GM12878 (cell line): ENCODE data around the gene CREB3L4. TPM values are rescaled to one million over a fixed set of nuclear protein-coding genes. Genes with fewer than 3 reads are reported as not detected.
A peak's percentile ranks its signal among the peaks of the same experiment; 100 is the strongest.

ENCODE experiments used
- CREB1 ChIP-seq: IDR thresholded peaks from 2 replicates; pipeline ENCODE4 v1.6.1; 2012; ENCODE audit warnings: low read depth, mild to moderate bottlenecking, inconsistent platforms
- CUX1 ChIP-seq: IDR thresholded peaks from 2 replicates; pipeline ENCODE4 v1.6.1; 2012; ENCODE audit warnings: improper control_type of control experiment, low read depth, low read length; ENCODE audit not compliant: insufficient replicate concordance
- DPF2 ChIP-seq: fragments of 450-650 bp; IDR thresholded peaks from 2 replicates; pipeline ENCODE4 v1.6.1; 2017; ENCODE audit warnings: mild to moderate bottlenecking
- FOXK2 ChIP-seq: fragments of 450-650 bp; IDR thresholded peaks from 2 replicates; pipeline ENCODE4 v1.6.1; 2017; ENCODE audit warnings: mild to moderate bottlenecking, moderate library complexity
- HCFC1 ChIP-seq: fragments of 150-350 bp; IDR thresholded peaks from 2 replicates; pipeline ENCODE4 v1.6.1; 2014; ENCODE audit warnings: low read length
- HDGF ChIP-seq: fragments of 450-650 bp; IDR thresholded peaks from 2 replicates; pipeline ENCODE4 v1.6.1; 2016; ENCODE audit warnings: antibody characterized with exemption
- NFYA ChIP-seq: IDR thresholded peaks from 2 replicates; pipeline ENCODE4 v1.6.1; 2011; ENCODE audit warnings: low read depth, mild to moderate bottlenecking, low read length, improper control_type of control experiment, borderline replicate concordance
- PAX8 ChIP-seq: fragments of 450-650 bp; IDR thresholded peaks from 2 replicates; pipeline ENCODE4 v1.6.1; 2017; ENCODE audit warnings: mild to moderate bottlenecking, moderate library complexity
- SKIL ChIP-seq: fragments of 450-650 bp; IDR thresholded peaks from 2 replicates; pipeline ENCODE4 v1.6.1; 2017; ENCODE audit warnings: mild to moderate bottlenecking, low read depth, inconsistent platforms; ENCODE audit not compliant: poor library complexity, severe bottlenecking
- ZNF384 ChIP-seq: IDR thresholded peaks from 2 replicates; pipeline ENCODE4 v1.6.1; 2012; ENCODE audit warnings: low read depth, mild to moderate bottlenecking, low read length, improper control_type of control experiment, borderline replicate concordance
- polyA plus RNA-seq, 11 experiments: library from polyadenylated mRNA; depleted of rRNA in 4 of 11; unstranded in 6 of 11; stranded (reverse) in 5 of 11; fragments of >200 nt; fragmentation: Nextera tagmentation in 4 of 11; fragmentation: Illumina TruSeq in 1 of 11; extraction: Ambion mirVana in 4 of 11; extraction: Trizol in 1 of 11; gene quantifications; 1 replicate in 1 of 11; 2 replicates in 10 of 11; pipeline versions ENCODE4 v1.2.1 to v1.2.3, GENCODE V29; 2011 to 2016; ENCODE audit warnings: inconsistent platforms in 2 of 11, missing spikeins in 2 of 11, low read depth in 1 of 11
- total RNA-seq, 4 experiments: library from RNA; depleted of rRNA in 3 of 4; stranded (reverse); fragments of >200 nt in 3 of 4; fragmentation: Illumina TruSeq in 1 of 4; extraction: Trizol in 1 of 4; gene quantifications; 2 replicates each; pipeline versions ENCODE4 v1.2.1 to v1.2.3, GENCODE V29; 2013 to 2021
- TF ChIP-seq, protein P1 (sequence below): fragments of 450-650 bp; formaldehyde crosslinking; IDR thresholded peaks from 2 replicates; pipeline ENCODE4 v1.5.0; 2022; ENCODE audit warnings: mild to moderate bottlenecking, missing genetic modification characterization
- TF ChIP-seq, protein P2 (sequence below): IDR thresholded peaks from 2 replicates; pipeline ENCODE4 v1.6.1; 2011; ENCODE audit warnings: low read depth, low read length, improper control_type of control experiment, borderline replicate concordance
- TF ChIP-seq, protein P3 (sequence below): fragments of 450-650 bp; IDR thresholded peaks from 2 replicates; pipeline ENCODE4 v1.6.1; 2018; ENCODE audit warnings: mild to moderate bottlenecking, low read depth, moderate library complexity; ENCODE audit not compliant: partially characterized antibody

CREB3L4 gene
- total and polyA plus RNA-seq, 10 of the 15 experiments (the other 5 are each of a cell fraction or from before 2014, with no cell fraction given): 9.7 to 14.0 (median 12.1) TPM

DNA sequence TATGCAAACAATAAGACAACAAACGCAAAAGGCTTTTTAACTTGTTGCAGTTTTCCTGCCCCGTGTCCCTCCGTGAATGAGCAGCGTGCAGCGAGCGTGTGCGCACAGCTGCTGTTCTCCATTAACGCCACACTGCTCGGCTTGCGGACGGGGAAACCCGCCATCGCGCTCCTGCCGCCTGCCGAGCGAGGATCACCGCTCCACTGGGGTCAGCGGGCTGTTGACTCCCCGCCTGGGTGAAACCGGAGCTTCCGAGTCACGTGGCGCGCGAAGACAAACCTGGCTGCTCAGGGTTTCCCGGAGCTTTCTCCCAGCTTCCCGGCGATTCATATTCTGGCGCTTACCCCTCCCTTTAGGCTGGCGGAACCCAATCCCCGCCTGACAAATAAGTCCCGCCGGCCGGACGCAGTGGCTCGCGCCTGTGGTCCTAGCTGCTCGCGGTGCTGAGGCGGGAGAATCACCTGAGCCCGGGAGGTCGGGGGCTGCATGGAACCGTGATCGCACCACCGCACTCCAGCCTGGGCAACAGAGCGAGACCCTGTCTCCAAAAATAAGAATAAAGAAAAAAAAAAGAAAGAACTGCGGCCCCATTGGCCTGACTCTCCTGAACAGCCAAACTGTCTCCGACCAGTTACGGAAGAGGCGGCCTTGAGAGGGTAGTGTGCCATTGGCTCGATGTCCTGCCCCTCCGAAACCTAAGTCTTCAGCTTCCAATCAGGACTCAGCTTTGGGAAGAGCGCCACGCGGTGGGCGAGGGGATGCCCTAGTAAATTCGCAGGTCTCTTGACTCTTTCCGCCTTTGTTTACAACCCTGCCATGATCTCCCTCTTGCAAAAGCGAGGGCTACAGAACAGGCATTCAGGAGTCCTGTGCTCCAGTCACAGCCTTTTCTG lies at the start of gene CREB3L4 (continued):
- TF ChIP-seq CUX1: no peak
- peak; percentile 87 for TF ChIP-seq FOXK2
- no peak for TF ChIP-seq CREB1
- TF ChIP-seq, protein P1, sequence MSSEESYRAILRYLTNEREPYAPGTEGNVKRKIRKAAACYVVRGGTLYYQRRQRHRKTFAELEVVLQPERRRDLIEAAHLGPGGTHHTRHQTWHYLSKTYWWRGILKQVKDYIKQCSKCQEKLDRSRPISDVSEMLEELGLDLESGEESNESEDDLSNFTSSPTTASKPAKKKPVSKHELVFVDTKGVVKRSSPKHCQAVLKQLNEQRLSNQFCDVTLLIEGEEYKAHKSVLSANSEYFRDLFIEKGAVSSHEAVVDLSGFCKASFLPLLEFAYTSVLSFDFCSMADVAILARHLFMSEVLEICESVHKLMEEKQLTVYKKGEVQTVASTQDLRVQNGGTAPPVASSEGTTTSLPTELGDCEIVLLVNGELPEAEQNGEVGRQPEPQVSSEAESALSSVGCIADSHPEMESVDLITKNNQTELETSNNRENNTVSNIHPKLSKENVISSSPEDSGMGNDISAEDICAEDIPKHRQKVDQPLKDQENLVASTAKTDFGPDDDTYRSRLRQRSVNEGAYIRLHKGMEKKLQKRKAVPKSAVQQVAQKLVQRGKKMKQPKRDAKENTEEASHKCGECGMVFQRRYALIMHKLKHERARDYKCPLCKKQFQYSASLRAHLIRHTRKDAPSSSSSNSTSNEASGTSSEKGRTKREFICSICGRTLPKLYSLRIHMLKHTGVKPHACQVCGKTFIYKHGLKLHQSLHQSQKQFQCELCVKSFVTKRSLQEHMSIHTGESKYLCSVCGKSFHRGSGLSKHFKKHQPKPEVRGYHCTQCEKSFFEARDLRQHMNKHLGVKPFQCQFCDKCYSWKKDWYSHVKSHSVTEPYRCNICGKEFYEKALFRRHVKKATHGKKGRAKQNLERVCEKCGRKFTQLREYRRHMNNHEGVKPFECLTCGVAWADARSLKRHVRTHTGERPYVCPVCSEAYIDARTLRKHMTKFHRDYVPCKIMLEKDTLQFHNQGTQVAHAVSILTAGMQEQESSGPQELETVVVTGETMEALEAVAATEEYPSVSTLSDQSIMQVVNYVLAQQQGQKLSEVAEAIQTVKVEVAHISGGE (CRISPR knock-in tag): no peak
- peak; percentile 91 for TF ChIP-seq ZNF384
- no peak; the same call in 1 of the 2 replicates for TF ChIP-seq HCFC1
- TF ChIP-seq, protein P2, sequence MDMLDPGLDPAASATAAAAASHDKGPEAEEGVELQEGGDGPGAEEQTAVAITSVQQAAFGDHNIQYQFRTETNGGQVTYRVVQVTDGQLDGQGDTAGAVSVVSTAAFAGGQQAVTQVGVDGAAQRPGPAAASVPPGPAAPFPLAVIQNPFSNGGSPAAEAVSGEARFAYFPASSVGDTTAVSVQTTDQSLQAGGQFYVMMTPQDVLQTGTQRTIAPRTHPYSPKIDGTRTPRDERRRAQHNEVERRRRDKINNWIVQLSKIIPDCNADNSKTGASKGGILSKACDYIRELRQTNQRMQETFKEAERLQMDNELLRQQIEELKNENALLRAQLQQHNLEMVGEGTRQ: peak; percentile 57
- no peak for TF ChIP-seq PAX8
- peak; percentile 65 for TF ChIP-seq SKIL
- TF ChIP-seq NFYA: peak; percentile 91
- TF ChIP-seq, protein P3, sequence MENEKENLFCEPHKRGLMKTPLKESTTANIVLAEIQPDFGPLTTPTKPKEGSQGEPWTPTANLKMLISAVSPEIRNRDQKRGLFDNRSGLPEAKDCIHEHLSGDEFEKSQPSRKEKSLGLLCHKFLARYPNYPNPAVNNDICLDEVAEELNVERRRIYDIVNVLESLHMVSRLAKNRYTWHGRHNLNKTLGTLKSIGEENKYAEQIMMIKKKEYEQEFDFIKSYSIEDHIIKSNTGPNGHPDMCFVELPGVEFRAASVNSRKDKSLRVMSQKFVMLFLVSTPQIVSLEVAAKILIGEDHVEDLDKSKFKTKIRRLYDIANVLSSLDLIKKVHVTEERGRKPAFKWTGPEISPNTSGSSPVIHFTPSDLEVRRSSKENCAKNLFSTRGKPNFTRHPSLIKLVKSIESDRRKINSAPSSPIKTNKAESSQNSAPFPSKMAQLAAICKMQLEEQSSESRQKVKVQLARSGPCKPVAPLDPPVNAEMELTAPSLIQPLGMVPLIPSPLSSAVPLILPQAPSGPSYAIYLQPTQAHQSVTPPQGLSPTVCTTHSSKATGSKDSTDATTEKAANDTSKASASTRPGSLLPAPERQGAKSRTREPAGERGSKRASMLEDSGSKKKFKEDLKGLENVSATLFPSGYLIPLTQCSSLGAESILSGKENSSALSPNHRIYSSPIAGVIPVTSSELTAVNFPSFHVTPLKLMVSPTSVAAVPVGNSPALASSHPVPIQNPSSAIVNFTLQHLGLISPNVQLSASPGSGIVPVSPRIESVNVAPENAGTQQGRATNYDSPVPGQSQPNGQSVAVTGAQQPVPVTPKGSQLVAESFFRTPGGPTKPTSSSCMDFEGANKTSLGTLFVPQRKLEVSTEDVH: peak; percentile 29
- peak; percentile 77; the same call in 1 of the 2 replicates for TF ChIP-seq HDGF
- TF ChIP-seq DPF2: peak; percentile 91
